HAP-1 (cell line): ENCODE measurements around the gene MARK2.

Experiments used
- DNase-seq, 2 experiments: peaks; one replicate each; pipeline ENCODE4 v3.0.0-alpha.2; 2016 to 2020; ENCODE audit warnings: low spot score in 2 of 2
- H3K27me3 ChIP-seq: fragments of 250-450 bp; sonication (Bioruptor Pico); 2 replicates; pipeline ENCODE4 v1.5.1; 2020; ENCODE audit warnings: low read depth, mild to moderate bottlenecking, moderate library complexity
- H3K36me3 ChIP-seq: fragments of 250-450 bp; sonication (Bioruptor Pico); replicated peaks from 2 replicates; pipeline ENCODE4 v1.5.1; 2020; ENCODE audit warnings: mild to moderate bottlenecking
- H3K4me1 ChIP-seq: fragments of 250-450 bp; sonication (Bioruptor Pico); 2 replicates; pipeline ENCODE4 v1.5.1; 2020; ENCODE audit warnings: mild to moderate bottlenecking
- H3K4me3 ChIP-seq: fragments of 250-450 bp; sonication (Bioruptor Pico); 2 replicates; pipeline ENCODE4 v1.5.1; 2020; ENCODE audit warnings: mild to moderate bottlenecking, moderate library complexity
- H3K9me3 ChIP-seq: fragments of 250-450 bp; sonication (Bioruptor Pico); 2 replicates; pipeline ENCODE4 v1.5.1; 2020; ENCODE audit warnings: mild to moderate bottlenecking, moderate library complexity
- in situ Hi-C: fragments of 300-500 bp; cut with MboI; formaldehyde crosslinking; loops from 3 replicates; pipeline ENCODE4 v1.14.3; 2020; ENCODE audit warnings: low sequenced_read_pairs, inconsistent platforms, mixed read lengths

Gene MARK2

GRCh38 chr11:63931876-63932275 lies 93.0 kb downstream of the MARK2 start:
- Histone ChIP-seq H3K9me3 (no peaks in the 10 kb centered on the region), H3K27me3 (peaks cover 2% of the 10 kb centered on the region; the same call in 1 of the 2 replicates), H3K4me1 (no peaks in the 10 kb centered on the region), H3K4me3 (no peak overlapping the region), H3K36me3 (no peaks in the 10 kb centered on the region)
- DNase-seq, result no peak
- in situ Hi-C loops, result no loop called here

- H3K27me3 ChIP-seq, result no peaks in the 10 kb centered on the region; the same call in 1 of the 2 replicates
- H3K4me3 ChIP-seq, result no peak overlapping the region
- no peaks in the 10 kb centered on the region for H3K36me3 ChIP-seq
- in situ Hi-C loops, result no loop called here
- no peaks in the 10 kb centered on the region for H3K9me3 ChIP-seq
- no peak for DNase-seq
- peaks cover 3% of the 10 kb centered on the region; the same call in 1 of the 2 replicates for H3K4me1 ChIP-seq
Observed at GRCh38 chr11:63933459-63933858, 94.5 kb downstream of the MARK2 start.

DNA sequence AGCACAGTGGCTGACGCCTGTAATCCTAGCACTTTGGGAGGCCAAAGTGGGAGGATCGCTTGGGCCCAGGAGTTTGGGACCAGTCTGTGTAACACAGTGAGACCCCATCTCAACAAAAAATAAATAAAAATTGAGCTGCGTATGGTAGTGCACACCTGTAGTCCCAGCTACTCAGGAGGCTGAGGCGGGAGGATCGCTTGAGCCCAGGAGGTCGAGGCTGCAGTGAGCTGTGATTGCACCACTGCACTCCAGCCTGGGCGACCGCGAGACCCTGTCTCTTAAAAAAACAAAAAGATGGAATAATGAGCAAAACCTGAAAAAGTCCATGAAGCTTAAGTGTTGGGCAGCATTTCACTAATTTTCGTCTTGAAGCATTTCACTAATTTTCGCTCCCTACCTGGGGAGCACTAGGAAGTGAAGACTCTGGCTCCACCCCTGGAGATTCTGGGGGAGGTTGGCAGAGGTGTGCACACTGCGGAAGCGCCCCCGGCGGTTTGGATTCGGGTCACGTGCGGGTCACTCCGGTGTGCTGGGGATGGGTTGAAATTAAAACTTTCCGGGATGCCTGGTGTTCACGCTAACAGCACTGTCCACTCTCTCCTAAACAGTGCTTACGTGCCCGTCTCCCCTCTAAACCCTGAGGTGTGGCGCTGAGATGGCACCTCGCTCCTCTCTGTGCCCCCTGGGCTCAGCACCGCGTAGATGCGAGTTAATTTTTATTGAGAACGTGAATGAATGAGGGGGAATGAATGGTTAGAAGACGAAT lies 99.0 kb downstream of the MARK2 start:
- Histone ChIP-seq H3K36me3 (0 out of 2 replicates have a peak, but pooled peaks cover 6% of the 10 kb centered on the region), H3K9me3 (no peaks in the 10 kb centered on the region), H3K4me3 (peak overlapping the region; percentile 79), H3K27me3 (no peaks in the 10 kb centered on the region), H3K4me1 (peaks cover 3% of the 10 kb centered on the region; the same call in 1 of the 2 replicates)
- in situ Hi-C loops, result no loop called here
- peak in 1 of 2 experiments; percentile 52 for DNase-seq

- H3K4me1 ChIP-seq, result peaks cover 3% of the 10 kb centered on the region; the same call in 1 of the 2 replicates
- 0 out of 2 replicates have a peak, but pooled peaks cover 7% of the 10 kb centered on the region for H3K36me3 ChIP-seq
- H3K9me3 ChIP-seq, result no peaks in the 10 kb centered on the region
- no peaks in the 10 kb centered on the region for H3K27me3 ChIP-seq
- DNase-seq, result peak; percentile 94 to 97
- peak within 1 kb of the TSS; percentile 79 for H3K4me3 ChIP-seq
- in situ Hi-C loops, result no loop called here
Observed at GRCh38 chr11:63938479-63939396, 99.8 kb downstream of the MARK2 start, which contains the start of gene NAA40. Gene NAA40 (plus strand): TSS chr11:63939002. CDS start chr11:63939097, 95 bp downstream.

- no peaks in the 10 kb centered on the region for H3K27me3 ChIP-seq
- 0 out of 2 replicates have a peak, but pooled peaks cover 9% of the 10 kb centered on the region for H3K36me3 ChIP-seq
- in situ Hi-C loops, result no loop called here
- no peaks in the 10 kb centered on the region for H3K9me3 ChIP-seq
- H3K4me1 ChIP-seq, result peaks cover 3% of the 10 kb centered on the region; the same call in 1 of the 2 replicates
- H3K4me3 ChIP-seq, result peak overlapping the region; percentile 79
- DNase-seq, result peak in 1 of 2 experiments; percentile 33
Observed at GRCh38 chr11:63939397-63939891, 100.5 kb downstream of the MARK2 start.

DNA sequence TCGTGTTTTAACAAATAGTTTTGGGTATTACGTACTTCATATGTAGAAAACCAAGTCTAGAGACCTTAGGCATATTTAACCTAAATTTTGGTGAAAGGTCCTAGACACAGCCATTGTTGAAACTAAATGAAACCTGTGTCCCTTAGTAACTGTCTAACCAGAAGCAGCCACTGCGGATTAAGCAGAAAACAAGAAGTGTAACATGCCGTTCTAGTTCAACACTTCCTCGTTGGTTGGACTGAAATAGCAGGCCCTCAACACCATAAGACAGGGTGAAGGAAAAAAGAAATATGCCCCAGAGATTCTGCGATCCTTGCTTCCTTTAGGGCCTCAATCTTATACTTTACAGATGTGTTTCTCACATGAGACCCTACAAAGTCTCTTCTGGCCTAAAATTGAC lies 101.9 kb downstream of the MARK2 start:
- Histone ChIP-seq H3K36me3 (peaks cover 9% of the 10 kb centered on the region; the same call in 1 of the 2 replicates), H3K4me1 (peaks cover 3% of the 10 kb centered on the region; the same call in 1 of the 2 replicates), H3K9me3 (no peaks in the 10 kb centered on the region), H3K27me3 (no peaks in the 10 kb centered on the region), H3K4me3 (no peak overlapping the region)
- no peak for DNase-seq
- in situ Hi-C loops, result no loop called here

GRCh38 chr11:63941901-63942300 lies 103.0 kb downstream of the MARK2 start:
- peaks cover 3% of the 10 kb centered on the region; the same call in 1 of the 2 replicates for H3K4me1 ChIP-seq
- H3K36me3 ChIP-seq, result peaks cover 20% of the 10 kb centered on the region
- in situ Hi-C loops, result no loop called here
- no peak for DNase-seq
- no peak overlapping the region for H3K4me3 ChIP-seq
- no peaks in the 10 kb centered on the region for H3K9me3 ChIP-seq
- H3K27me3 ChIP-seq, result no peaks in the 10 kb centered on the region

DNA sequence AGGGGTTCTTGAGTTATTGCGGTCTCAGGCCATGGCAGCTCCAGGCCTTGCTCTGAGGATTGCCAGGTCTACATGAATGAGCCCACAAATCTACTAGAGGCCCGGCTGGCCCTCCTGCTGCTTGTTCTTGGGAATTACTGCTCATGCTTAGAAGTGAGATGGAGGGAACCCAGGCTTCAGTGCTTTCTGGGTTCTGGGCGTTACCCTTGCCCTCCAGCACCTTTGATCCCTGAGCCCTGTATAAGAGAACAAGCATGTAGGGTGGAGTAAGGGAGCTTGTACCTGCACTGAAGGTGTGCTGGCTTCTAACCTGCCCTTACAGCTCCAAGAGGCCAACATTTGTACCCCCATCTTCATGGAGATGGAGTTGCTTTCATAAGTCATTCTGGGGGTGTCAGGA lies 103.9 kb downstream of the MARK2 start:
- H3K9me3 ChIP-seq, result no peaks in the 10 kb centered on the region
- peaks cover 3% of the 10 kb centered on the region; the same call in 1 of the 2 replicates for H3K4me1 ChIP-seq
- no peak overlapping the region for H3K4me3 ChIP-seq
- in situ Hi-C loops, result no loop called here
- DNase-seq, result no peak
- H3K36me3 ChIP-seq, result peaks cover 26% of the 10 kb centered on the region
- H3K27me3 ChIP-seq, result no peaks in the 10 kb centered on the region

DNA sequence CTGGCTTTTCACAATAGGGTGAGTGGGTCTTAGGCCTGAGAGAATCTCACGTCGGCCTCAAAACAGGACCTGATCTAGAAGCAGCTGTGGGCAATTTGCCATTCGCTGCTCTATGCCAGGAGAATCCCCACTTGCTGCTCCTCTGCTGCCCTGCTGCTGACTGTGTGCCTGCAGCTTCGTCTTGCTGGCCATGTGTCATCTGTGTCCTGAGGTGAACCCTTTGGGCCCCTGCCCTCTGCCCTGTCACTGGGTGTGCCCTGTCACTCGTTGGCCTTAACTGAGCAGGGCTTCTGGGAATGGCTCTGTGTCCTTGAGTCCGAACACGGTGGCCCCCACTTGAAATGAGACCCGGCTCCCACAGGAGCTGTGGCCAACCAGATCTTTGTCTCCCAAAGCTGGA lies 106.1 kb downstream of the MARK2 start:
- no peaks in the 10 kb centered on the region for H3K4me1 ChIP-seq
- peaks cover 34% of the 10 kb centered on the region for H3K36me3 ChIP-seq
- in situ Hi-C loops, result loop anchor here (5.0 kb wide), 1 partner anchor 108 kb away; the partner anchor contains the start of gene MARK2
- no peaks in the 10 kb centered on the region for H3K27me3 ChIP-seq
- H3K4me3 ChIP-seq, result no peak overlapping the region
- DNase-seq, result no peak
- no peaks in the 10 kb centered on the region for H3K9me3 ChIP-seq

- H3K27me3 ChIP-seq, result no peaks in the 10 kb centered on the region
- no peaks in the 10 kb centered on the region for H3K9me3 ChIP-seq
- H3K36me3 ChIP-seq, result peaks cover 37% of the 10 kb centered on the region
- in situ Hi-C loops, result loop anchor here (5.0 kb wide), 1 partner anchor 108 kb away; the partner anchor contains the start of gene MARK2
- peak; percentile 50 to 76 for DNase-seq
- H3K4me1 ChIP-seq, result no peaks in the 10 kb centered on the region
- no peak overlapping the region for H3K4me3 ChIP-seq
Observed at GRCh38 chr11:63945477-63946163, 106.7 kb downstream of the MARK2 start.

GRCh38 chr11:63951779-63952536 lies 113.0 kb downstream of the MARK2 start:
- in situ Hi-C loops, result no loop called here
- Histone ChIP-seq H3K4me1 (no peaks in the 10 kb centered on the region), H3K36me3 (peaks cover 61% of the 10 kb centered on the region), H3K4me3 (no peak overlapping the region), H3K9me3 (no peaks in the 10 kb centered on the region), H3K27me3 (no peaks in the 10 kb centered on the region)
- peak in 1 of 2 experiments; percentile 35 for DNase-seq

GRCh38 chr11:63952570-63952969 lies 113.7 kb downstream of the MARK2 start:
- Histone ChIP-seq H3K27me3 (no peaks in the 10 kb centered on the region), H3K36me3 (peaks cover 60% of the 10 kb centered on the region), H3K4me3 (no peak overlapping the region), H3K9me3 (no peaks in the 10 kb centered on the region), H3K4me1 (no peaks in the 10 kb centered on the region)
- in situ Hi-C loops, result no loop called here
- DNase-seq, result no peak
